T-helper 2 cell treated with Interferon-gamma antibody and Interleukin-4, amounts not matched to agents 5 μg/mL and 100 μg/mL, for 36 hours (primary cell): ENCODE data around the gene SERINC5.
"Not testable (repeated sequence)": the region's sequence is repeated elsewhere in the genome, so short reads cannot be mapped to it uniquely, and the experiment has no call there.

Source experiments
- DNase-seq: peaks from one replicate; pipeline ENCODE4 v3.0.0; 2021; ENCODE audit warnings: low spot score
- H3K27ac Mint-ChIP-seq: one replicate; pipeline ENCODE4 v1.8.0; 2021; ENCODE audit warnings: mild to moderate bottlenecking, mixed read lengths
- H3K27me3 Mint-ChIP-seq: one replicate; pipeline ENCODE4 v1.8.0; 2021; ENCODE audit warnings: low read depth, mixed read lengths
- H3K36me3 Mint-ChIP-seq: one replicate; pipeline ENCODE4 v1.8.0; 2021; ENCODE audit warnings: low read depth, mixed read lengths
- H3K4me1 Mint-ChIP-seq: one replicate; pipeline ENCODE4 v1.8.0; 2021; ENCODE audit warnings: low read depth, mixed read lengths
- H3K4me3 Mint-ChIP-seq: one replicate; pipeline ENCODE4 v1.8.0; 2022; ENCODE audit warnings: mild to moderate bottlenecking, moderate library complexity, mixed read lengths
- H3K9me3 Mint-ChIP-seq: one replicate; pipeline ENCODE4 v1.8.0; 2021; ENCODE audit warnings: mixed read lengths

Gene SERINC5

GRCh38 chr5:80275347-80275746 lies 19.5 kb upstream of the SERINC5 start:
- H3K4me3 Mint-ChIP-seq: no peak overlapping the region
- peaks cover 16% of the 10 kb centered on the region for H3K4me1 Mint-ChIP-seq
- H3K36me3 Mint-ChIP-seq: no peaks in the 10 kb centered on the region
- no peak overlapping the region for H3K27ac Mint-ChIP-seq
- H3K27me3 Mint-ChIP-seq: no peaks in the 10 kb centered on the region
- no peaks in the 10 kb centered on the region for H3K9me3 Mint-ChIP-seq
- no peak for DNase-seq

GRCh38 chr5:80270543-80270942 lies 14.7 kb upstream of the SERINC5 start:
- H3K4me3 Mint-ChIP-seq: peak overlapping the region; percentile 63
- not testable (repeated sequence) for H3K9me3 Mint-ChIP-seq

GRCh38 chr5:80269991-80270438 lies 14.2 kb upstream of the SERINC5 start:
- H3K4me3 Mint-ChIP-seq: peak overlapping the region; percentile 63
- peaks cover 30% of the 10 kb centered on the region for H3K4me1 Mint-ChIP-seq
- H3K36me3 Mint-ChIP-seq: no peaks in the 10 kb centered on the region
- peak overlapping the region; percentile 95 for H3K27ac Mint-ChIP-seq
- no peak for DNase-seq
- H3K9me3 Mint-ChIP-seq: no peaks in the 10 kb centered on the region
- no peaks in the 10 kb centered on the region for H3K27me3 Mint-ChIP-seq

More at GRCh38 chr5:80270543-80270942, 14.7 kb upstream of the SERINC5 start:
- H3K27ac Mint-ChIP-seq: peak overlapping the region; percentile 95
- DNase-seq, H3K36me3 Mint-ChIP-seq, H3K27me3 Mint-ChIP-seq: not testable (repeated sequence)
- H3K4me1 Mint-ChIP-seq: peaks cover 31% of the 10 kb centered on the region

GRCh38 chr5:80268916-80269315 lies 13.1 kb upstream of the SERINC5 start:
- Mint-ChIP-seq H3K4me1 (peaks cover 34% of the 10 kb centered on the region), H3K36me3 (no peaks in the 10 kb centered on the region), H3K9me3 (no peaks in the 10 kb centered on the region), H3K27ac (peak overlapping the region; percentile 90), H3K27me3 (no peaks in the 10 kb centered on the region), H3K4me3 (peak overlapping the region; percentile 71)
- DNase-seq: no peak

GRCh38 chr5:80266566-80266965 lies 10.7 kb upstream of the SERINC5 start:
- Mint-ChIP-seq H3K27me3 (no peaks in the 10 kb centered on the region), H3K9me3 (no peaks in the 10 kb centered on the region), H3K4me3 (no peak overlapping the region), H3K27ac (no peak overlapping the region), H3K36me3 (no peaks in the 10 kb centered on the region), H3K4me1 (peaks cover 30% of the 10 kb centered on the region)
- no peak for DNase-seq

GRCh38 chr5:80260461-80260860 lies 4.6 kb upstream of the SERINC5 start:
- Mint-ChIP-seq H3K36me3 (peaks cover 6% of the 10 kb centered on the region), H3K27ac (no peak overlapping the region), H3K4me1 (peaks cover 16% of the 10 kb centered on the region), H3K4me3 (no peak overlapping the region), H3K9me3 (no peaks in the 10 kb centered on the region), H3K27me3 (no peaks in the 10 kb centered on the region)
- no peak for DNase-seq

GRCh38 chr5:80259511-80260203 lies 3.8 kb upstream of the SERINC5 start:
- Mint-ChIP-seq H3K27ac (no peak overlapping the region), H3K4me3 (no peak overlapping the region), H3K4me1 (peaks cover 14% of the 10 kb centered on the region), H3K36me3 (peaks cover 10% of the 10 kb centered on the region), H3K27me3 (no peaks in the 10 kb centered on the region), H3K9me3 (no peaks in the 10 kb centered on the region)
- DNase-seq: no peak

- Mint-ChIP-seq H3K27ac (peak overlapping the region; percentile 85), H3K36me3 (peaks cover 40% of the 10 kb centered on the region), H3K4me1 (peaks cover 48% of the 10 kb centered on the region), H3K9me3 (no peaks in the 10 kb centered on the region), H3K4me3 (peak overlapping the region; percentile 96), H3K27me3 (no peaks in the 10 kb centered on the region)
- DNase-seq: no peak
Measured at GRCh38 chr5:80255431-80255810, 427 bp downstream of the SERINC5 start.

GRCh38 chr5:80254767-80255430 lies 949 bp downstream of the SERINC5 start:
- Mint-ChIP-seq H3K9me3 (no peaks in the 10 kb centered on the region), H3K4me1 (peaks cover 50% of the 10 kb centered on the region), H3K27me3 (no peaks in the 10 kb centered on the region), H3K27ac (peak overlapping the region; percentile 85), H3K4me3 (peak overlapping the region; percentile 96), H3K36me3 (peaks cover 43% of the 10 kb centered on the region)
- peak; percentile 56 for DNase-seq

GRCh38 chr5:80251636-80252035 lies 4.2 kb downstream of the SERINC5 start:
- peaks cover 65% of the 10 kb centered on the region for H3K4me1 Mint-ChIP-seq
- no peak for DNase-seq
- peak overlapping the region; percentile 96 for H3K4me3 Mint-ChIP-seq
- peaks cover 55% of the 10 kb centered on the region for H3K36me3 Mint-ChIP-seq
- no peaks in the 10 kb centered on the region for H3K27me3 Mint-ChIP-seq
- H3K9me3 Mint-ChIP-seq: no peaks in the 10 kb centered on the region
- no peak overlapping the region for H3K27ac Mint-ChIP-seq

GRCh38 chr5:80250801-80251200 lies 5.0 kb downstream of the SERINC5 start:
- peaks cover 55% of the 10 kb centered on the region for H3K36me3 Mint-ChIP-seq
- no peaks in the 10 kb centered on the region for H3K9me3 Mint-ChIP-seq
- peaks cover 73% of the 10 kb centered on the region for H3K4me1 Mint-ChIP-seq
- no peak for DNase-seq
- H3K27me3 Mint-ChIP-seq: no peaks in the 10 kb centered on the region
- H3K27ac Mint-ChIP-seq: no peak overlapping the region
- peak overlapping the region; percentile 1 for H3K4me3 Mint-ChIP-seq

GRCh38 chr5:80249901-80250300 lies 5.9 kb downstream of the SERINC5 start:
- peak overlapping the region; percentile 32 for H3K4me3 Mint-ChIP-seq
- H3K27me3 Mint-ChIP-seq: no peaks in the 10 kb centered on the region
- peak overlapping the region; percentile 55 for H3K27ac Mint-ChIP-seq
- H3K36me3 Mint-ChIP-seq: peaks cover 58% of the 10 kb centered on the region
- H3K4me1 Mint-ChIP-seq: peaks cover 73% of the 10 kb centered on the region
- no peak for DNase-seq
- H3K9me3 Mint-ChIP-seq: peaks cover 2% of the 10 kb centered on the region

- peaks cover 55% of the 10 kb centered on the region for H3K36me3 Mint-ChIP-seq
- H3K4me3 Mint-ChIP-seq: peak overlapping the region; percentile 69
- DNase-seq: no peak
- H3K4me1 Mint-ChIP-seq: peaks cover 60% of the 10 kb centered on the region
- peak overlapping the region; percentile 49 for H3K27ac Mint-ChIP-seq
- no peaks in the 10 kb centered on the region for H3K27me3 Mint-ChIP-seq
- peaks cover 5% of the 10 kb centered on the region for H3K9me3 Mint-ChIP-seq
Measured at GRCh38 chr5:80248378-80248777, 7.5 kb downstream of the SERINC5 start.

- H3K27me3 Mint-ChIP-seq: no peaks in the 10 kb centered on the region
- H3K36me3 Mint-ChIP-seq: peaks cover 54% of the 10 kb centered on the region
- H3K9me3 Mint-ChIP-seq: peaks cover 12% of the 10 kb centered on the region
- H3K4me3 Mint-ChIP-seq: peak overlapping the region; percentile 69
- DNase-seq: peak; percentile 56
- H3K27ac Mint-ChIP-seq: peak overlapping the region; percentile 81
- H3K4me1 Mint-ChIP-seq: peaks cover 49% of the 10 kb centered on the region
Measured at GRCh38 chr5:80246995-80247729, 8.7 kb downstream of the SERINC5 start.
